ENCODE data around the gene EEF1E1.
"Not testable (repeated sequence)": the region's sequence is repeated elsewhere in the genome, so short reads cannot be mapped to it uniquely, and the experiment has no call there.

EEF1E1 gene

GRCh38 chr6:8061736-8062135, 40.6 kb downstream of the EEF1E1 start:
- no peak for DNase-seq

- DNase-seq, result no peak
Observed at GRCh38 chr6:8060346-8060745, 42.0 kb downstream of the EEF1E1 start.

GRCh38 chr6:8059129-8059528, 43.2 kb downstream of the EEF1E1 start:
- DNase-seq, result peak; percentile 57

- peak; percentile 19 for DNase-seq
Observed at GRCh38 chr6:8057793-8058192, 44.6 kb downstream of the EEF1E1 start.

- no peak for DNase-seq
Observed at GRCh38 chr6:8057263-8057662, 45.1 kb downstream of the EEF1E1 start.

- no peak for DNase-seq
Observed at GRCh38 chr6:8054276-8054675, 48.1 kb downstream of the EEF1E1 start.

GRCh38 chr6:8047541-8048292, 54.6 kb downstream of the EEF1E1 start:
- DNase-seq, result peak; percentile 41

GRCh38 chr6:8045769-8046168, 56.6 kb downstream of the EEF1E1 start:
- DNase-seq, result not testable (repeated sequence)

- no peak for DNase-seq
Observed at GRCh38 chr6:8043221-8043620, 59.1 kb downstream of the EEF1E1 start.

GRCh38 chr6:8041913-8042583, 60.3 kb downstream of the EEF1E1 start:
- DNase-seq, result no peak

- not testable (repeated sequence) for DNase-seq
Observed at GRCh38 chr6:8034107-8034506, 68.2 kb downstream of the EEF1E1 start.

- DNase-seq, result no peak
Observed at GRCh38 chr6:8030920-8031319, 71.4 kb downstream of the EEF1E1 start.

Measured in DMS53 (cell line).